Activated gamma-delta T cell treated with anti-CD3 and anti-CD28 coated beads, Interleukin-2, amount 50 U/mL, for 16 hours (primary cell): Measurements from ENCODE around the gene DTX4.
A peak's percentile ranks its signal among the peaks of the same experiment; 100 is the strongest.

Experiments used
- DNase-seq: peaks from one replicate; pipeline ENCODE4 v3.0.0-alpha.2; 2020; ENCODE audit warnings: low read depth

DTX4 gene

DNA sequence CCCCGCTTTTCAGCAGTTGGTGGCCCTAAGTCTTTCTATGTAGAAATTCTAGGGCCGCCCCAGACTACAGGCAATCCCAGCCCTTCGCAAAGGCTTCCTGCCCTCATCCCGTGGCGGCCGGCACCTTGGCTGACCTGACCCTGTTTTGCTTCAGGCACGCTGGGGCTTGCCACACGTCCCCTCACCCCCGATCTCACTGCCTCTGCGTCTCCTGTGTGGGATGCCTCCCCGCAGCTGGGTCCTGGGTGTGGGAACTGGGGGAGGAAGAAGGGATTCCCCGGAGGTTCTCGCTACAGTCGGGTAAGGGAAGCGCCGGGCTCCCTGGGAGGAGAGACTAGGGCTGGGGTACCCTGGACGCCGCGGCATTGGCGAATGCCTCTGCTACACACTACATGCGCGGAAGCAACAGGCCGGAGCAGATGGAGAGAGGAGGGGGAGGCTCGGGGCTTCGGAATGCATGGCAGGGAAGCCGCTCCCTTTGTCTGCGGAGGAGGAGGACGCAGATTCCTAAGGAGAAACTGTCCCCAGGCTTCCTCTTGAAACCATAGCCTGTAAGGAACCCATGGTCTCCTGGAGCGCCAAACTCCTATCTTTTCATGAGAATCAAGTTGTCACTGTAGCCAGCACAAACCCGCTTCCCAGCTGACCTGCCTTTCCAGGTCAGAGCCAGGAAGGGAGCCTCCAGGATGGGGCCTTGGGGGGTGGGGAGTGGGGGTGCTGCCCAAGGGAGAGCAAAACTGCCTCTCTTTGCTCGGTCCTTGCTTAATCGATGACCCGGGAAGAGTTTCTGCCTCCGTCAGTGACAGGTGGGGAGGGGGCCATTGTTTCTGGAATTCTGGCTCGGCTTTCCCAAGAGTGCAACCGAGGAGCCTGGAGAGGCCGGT, 1.4 kb downstream of the DTX4 start:
- DNase-seq: no peak

DNA sequence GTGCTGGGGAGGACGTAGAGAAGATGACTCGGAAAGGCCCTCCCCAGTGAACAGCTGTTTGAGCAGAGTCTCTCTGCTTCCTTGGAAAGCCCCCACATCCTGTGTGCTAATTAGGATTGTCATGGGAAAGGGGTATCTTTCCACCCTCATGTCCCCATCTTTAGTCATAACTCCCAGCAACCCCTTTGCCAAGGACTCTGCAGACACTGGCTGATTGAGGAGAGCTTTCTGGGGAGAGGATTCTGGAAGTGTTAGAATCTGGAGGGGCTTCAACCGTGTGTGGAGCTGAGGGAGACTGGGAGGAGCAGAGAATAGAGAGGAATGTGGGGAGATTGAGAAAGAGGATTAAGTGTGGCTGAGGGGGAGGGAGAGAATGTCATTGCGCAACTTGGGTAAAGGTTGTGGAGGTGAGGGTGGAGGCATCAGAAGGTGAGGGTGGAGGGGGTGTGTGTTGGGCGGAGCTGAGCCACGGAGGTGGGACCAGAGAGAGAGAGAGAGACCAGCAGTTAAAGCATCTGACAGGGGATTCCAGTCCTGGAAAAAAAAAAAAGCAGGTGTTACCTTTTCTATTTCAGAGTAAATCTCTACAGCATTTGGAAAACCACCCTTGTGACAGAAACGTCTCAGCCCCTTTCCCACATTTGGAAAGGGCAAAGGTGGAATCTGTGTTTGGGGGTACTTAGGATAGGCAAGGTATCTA, 2.2 kb downstream of the DTX4 start:
- no peak for DNase-seq

DNA sequence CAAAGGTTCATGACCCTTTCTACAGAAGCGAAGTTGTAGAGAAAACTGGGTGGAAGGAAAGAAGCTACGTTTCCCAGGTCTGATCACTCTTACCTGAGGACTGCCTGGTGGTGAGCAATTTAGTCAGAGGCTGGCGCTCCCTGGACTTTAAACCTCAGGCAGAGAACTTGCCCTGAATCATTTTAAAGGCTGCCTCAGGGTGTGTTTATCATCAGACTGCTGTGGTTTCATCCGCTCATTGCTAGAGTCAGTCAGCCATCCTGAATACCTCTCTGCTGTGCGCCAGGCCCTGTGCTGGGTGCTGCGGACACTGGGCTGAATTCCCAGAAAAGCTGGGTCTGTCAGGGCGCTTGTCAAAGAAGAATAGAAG, 2.7 kb downstream of the DTX4 start:
- DNase-seq: no peak

DNA sequence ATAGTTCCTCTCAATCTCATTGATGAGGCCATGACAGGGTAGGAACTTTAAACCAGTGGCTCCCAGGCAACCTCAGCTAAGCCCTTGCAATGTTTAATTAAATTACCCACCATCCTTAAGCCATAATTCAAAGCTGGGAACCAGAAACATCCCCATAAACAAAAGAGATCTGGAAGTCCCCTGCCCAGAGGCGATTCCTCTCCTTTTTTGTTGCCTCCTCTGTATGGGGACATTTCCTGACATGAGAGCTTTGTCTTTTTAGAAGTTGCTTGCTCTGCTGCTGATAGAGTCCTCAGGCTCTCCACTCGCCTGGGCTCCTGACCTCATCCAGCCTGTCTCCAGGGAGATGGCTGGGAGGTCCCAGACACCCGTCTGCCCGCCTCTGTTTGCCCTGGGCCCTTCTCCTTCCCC, 3.2 kb downstream of the DTX4 start:
- DNase-seq: no peak

DNA sequence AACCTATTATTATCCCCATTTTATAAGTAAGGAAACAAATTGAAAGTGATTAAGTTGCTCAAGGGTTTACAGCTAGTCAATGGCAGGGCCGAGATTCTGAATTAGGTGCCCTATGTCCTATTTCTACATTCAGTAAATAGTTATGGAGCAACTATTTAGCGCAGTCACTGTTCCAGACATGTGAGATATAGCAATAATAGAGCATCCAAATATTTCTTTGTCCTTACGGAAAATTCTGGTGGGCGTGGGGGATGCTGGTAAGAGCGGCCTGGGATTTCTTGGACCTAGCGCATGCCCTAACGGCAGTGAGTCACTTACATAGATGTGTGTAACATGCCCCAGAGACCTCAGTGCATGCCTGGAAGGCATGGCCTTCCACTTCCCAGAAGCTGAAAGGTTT, 4.4 kb downstream of the DTX4 start:
- no peak for DNase-seq

DNA sequence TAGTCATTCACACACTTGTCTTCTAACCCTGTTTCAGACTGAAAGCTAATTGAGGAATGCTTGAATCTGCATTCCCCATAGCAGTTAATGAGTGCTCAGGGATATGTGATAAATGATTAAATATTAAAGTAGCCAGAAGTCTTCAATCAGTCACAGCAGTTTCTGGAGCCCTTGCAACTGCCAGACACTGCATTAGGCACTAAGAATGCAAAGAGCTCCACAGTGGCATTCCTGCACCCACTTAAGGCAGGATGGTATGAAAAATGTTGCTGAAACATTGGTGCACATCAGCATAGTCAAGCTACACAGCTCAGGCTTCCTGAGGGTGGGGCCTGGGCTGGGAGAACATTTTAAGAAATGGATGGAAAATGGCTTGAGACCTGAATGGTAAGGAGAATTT, 6.5 kb downstream of the DTX4 start:
- no peak for DNase-seq

DNA sequence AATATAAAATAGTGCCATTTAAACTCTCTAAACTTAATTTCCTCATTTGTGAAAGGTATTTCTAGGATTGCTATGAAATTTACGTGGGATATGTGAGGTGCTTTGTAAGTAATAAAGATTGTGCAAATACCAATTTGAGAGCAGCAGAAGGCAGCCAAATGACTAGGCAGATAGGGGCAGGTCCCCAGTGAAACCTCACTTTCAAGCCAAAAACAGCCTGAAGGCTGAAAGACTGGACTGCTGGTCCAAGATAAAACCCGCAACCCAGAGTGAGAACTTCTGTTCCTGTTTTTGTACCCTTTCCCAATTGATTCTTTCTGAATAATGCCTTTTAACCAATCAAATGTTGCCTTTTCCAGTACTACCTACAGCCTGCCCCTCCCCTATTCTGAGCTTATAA, 7.2 kb downstream of the DTX4 start:
- DNase-seq: no peak

GRCh38 chr11:59180168-59180776, 8.3 kb downstream of the DTX4 start:
- no peak for DNase-seq

DNA sequence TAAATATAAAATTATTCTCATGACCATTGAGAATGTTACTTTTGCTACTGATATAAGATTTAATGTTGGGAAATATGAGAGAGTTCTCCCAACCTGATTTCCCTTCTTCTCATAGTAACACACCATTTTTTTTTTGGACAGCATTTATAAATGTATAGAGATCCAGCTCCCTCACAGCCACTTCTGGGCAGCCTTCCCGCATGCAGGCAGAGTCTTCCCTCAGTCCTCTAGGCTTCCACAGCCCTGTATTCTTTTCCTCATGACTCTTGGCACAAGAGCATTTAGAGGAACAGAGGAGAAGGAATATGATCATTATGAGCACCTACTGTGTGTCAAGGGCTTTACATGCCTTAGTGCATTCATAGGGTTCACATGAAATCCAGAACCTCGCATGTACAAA, 9.0 kb downstream of the DTX4 start:
- no peak for DNase-seq

DNA sequence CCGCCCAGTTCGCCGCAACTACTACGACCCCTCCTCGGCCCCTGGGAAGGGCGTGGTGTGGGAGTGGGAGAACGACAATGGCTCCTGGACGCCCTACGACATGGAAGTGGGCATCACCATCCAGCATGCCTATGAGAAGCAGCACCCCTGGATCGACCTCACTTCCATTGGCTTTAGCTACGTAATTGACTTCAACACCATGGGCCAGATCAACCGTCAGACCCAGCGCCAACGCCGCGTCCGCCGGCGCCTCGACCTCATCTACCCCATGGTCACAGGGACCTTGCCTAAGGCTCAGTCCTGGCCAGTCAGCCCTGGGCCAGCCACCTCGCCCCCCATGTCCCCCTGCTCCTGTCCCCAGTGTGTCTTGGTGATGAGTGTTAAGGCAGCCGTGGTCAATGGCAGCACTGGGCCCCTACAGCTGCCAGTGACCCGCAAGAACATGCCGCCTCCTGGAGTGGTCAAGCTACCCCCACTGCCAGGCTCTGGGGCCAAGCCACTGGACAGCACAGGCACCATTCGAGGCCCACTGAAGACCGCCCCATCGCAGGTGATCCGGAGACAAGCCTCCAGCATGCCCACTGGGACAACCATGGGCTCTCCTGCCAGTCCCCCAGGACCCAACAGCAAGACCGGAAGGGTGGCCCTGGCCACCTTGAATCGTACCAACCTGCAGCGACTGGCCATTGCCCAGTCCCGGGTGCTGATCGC, 10.0 kb downstream of the DTX4 start:
- no peak for DNase-seq

DNA sequence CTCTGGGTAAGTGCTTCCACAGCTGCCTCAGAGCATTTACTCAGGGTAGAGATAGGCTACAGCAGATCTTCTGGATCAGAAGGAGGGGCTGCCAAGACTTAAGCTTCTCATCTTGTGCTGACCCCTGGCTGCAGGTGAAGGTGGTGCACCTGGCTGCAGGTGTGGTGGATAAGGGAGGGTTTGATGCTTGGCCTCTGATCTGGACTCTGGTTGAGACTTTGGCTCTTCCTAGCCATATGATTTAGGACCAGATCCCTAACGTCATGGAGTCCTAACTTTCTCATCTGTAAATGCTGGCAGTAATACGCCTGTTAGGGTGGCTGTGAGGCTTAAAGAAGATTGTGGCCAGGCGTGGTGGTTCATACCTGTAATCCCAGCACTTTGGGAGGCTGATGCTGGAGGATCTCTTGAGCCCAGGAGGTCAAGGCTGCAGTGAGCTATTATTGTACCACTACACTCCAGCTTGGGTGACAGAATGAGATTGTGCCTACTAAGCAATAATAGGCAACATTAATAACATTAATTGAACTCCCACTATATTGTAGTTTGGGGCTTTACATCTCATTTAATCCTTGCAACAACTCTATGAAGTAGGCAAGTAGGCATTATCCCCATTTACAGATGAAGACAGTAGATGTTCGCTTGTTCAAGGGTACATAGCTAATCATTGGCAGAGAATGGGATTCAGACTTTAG, 10.7 kb downstream of the DTX4 start:
- no peak for DNase-seq

DNA sequence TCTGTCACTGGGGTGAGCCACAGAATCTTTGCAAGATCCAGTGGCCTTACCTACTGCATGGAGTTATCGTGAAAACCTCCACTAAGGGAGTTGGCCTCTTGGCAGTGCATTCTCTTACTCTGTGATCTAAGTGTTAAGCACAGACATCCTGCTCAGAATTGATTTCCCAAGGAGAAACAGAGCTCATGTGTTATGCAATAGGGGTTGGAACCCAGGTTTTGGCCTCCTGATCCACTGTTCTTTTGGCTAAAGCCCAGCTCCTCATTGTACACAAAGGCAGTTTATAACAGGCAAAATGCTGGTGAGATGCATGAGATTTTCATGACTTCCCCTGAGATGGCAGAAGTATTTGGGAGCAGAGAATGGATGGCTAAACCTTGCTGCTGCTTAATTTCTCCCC, 11.8 kb downstream of the DTX4 start:
- no peak for DNase-seq

GRCh38 chr11:59184691-59185339, 12.9 kb downstream of the DTX4 start:
- no peak for DNase-seq

DNA sequence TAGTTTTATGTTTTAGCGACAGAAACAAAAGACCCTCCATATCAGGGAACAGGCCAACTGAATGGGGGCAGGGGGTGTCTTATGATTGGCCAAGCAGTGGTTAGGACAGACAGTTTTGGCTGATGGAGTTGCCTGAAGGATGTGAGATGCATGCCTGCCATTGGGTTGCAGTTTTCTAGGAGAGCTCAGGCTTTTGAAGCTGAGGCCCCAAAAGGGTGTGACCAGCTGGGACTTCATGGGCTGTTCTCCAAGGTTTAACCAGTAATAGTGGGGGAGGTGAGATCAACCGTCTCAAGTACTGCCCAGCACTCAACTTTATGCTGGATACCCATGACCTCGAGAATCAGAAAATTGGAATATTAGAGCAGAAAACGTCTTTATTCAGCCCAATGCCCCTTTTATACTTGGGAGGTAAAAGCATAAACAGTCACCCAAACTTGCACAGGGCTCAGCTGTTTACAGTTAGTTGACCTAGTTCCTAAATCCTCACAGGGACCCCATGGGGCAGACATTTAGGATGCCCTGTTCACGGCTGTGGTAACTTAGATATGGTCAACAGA, 13.5 kb downstream of the DTX4 start:
- DNase-seq: no peak

DNA sequence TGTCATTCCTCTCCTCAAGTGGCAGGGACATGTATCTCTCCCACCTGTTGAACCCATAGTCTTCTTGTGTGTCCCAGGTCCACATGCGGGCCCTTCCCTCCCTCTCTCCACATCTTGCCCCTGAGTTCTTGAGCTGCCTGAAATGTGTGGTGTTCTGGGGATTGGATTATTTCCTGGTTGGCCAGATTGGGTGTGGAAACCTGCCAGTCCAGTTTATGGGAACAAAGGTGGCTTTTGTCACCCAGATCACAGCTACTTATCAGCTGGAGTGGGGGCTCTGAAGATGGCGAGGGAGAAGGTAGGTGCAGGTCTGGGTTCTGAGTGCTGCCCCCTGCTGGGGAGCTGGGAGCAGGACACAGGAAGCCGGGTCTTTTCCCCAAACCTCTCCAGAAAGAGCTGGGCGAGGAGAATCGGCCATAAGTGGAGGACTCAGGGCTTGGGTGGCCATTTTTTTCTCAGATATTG, 14.2 kb downstream of the DTX4 start:
- DNase-seq: peak; percentile 19

DNA sequence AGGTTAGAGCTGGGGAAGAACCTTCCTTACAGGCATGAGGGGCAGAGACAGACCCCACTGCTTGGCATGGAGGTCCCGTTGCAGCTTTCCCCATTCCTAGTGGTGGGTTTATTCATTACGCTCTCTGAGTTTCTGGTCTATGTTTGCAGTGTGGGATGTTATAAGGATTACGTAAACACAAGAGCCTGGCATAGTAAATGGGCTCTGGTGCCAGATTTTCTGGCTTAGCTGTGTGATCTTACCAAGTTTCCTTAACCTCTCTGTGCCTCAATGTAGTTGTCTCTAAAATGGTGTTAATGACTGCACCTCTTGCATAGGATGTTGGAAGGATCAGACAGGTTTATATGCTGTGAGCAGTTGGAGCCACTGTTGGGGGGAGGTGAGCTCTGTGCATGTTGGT, 15.1 kb downstream of the DTX4 start:
- no peak for DNase-seq

- no peak for DNase-seq
Observed at GRCh38 chr11:59187587-59187986, 15.7 kb downstream of the DTX4 start.

- DNase-seq: no peak
Observed at GRCh38 chr11:59188954-59189353, 17.0 kb downstream of the DTX4 start.

GRCh38 chr11:59189986-59190385, 18.1 kb downstream of the DTX4 start:
- no peak for DNase-seq

DNA sequence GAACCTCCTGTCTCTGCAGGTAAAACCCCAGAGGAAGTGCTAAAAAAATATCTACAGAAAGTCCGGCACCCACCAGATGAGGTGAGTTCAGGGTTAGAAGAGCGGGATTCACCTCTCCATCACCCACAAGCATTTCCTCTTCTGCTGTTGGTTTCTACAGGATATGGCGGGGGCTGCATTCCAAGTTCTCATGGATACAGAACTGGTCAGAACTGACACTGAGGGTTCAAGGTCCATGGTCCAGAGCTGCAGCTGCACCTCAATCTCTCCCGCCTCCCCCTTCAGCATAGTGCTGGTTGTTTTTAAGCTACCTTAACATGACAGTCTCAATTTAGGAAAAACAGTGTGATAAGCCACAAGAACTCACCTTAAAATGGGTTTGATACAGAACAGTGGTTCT, 19.2 kb downstream of the DTX4 start:
- DNase-seq: no peak

DNA sequence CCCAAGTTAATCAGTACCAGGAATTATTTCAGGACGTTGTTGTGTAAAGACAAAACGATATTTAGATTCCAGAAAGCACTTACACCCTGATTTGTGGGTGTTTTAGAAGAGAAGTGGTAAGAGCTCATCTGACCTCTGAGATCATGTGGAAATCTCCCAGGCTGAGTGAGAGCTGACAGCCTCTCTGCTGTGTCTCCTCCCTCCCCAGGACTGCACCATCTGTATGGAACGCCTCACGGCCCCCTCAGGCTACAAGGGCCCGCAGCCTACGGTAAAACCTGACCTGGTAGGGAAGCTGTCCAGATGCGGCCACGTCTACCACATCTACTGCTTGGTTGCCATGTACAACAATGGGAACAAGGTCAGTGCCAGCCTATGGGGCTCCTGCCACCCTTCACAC, 20.0 kb downstream of the DTX4 start:
- no peak for DNase-seq
